Gastrocnemius medialis (tissue), 4 donors: ENCODE results near the gene MAPK11. TPM values are rescaled to one million over a fixed set of nuclear protein-coding genes. Genes with fewer than 3 reads are reported as not detected.

Experiments
- ATAC-seq, 2 donors: fragments of 150-250 bp; one replicate each; pipeline ENCODE4 v1.9.1; 2016
- DNase-seq, 2 donors: peaks; one replicate each; pipeline ENCODE4 v3.0.0-alpha.2; 2019
- H3K27ac ChIP-seq, 4 donors: fragments of 200-600 bp; sonication (generic); 1 replicate in 1 of 4; 2 replicates in 3 of 4; pipeline ENCODE4 v1.5.1; 2016 to 2018; ENCODE audit warnings: mild to moderate bottlenecking in 2 of 4, moderate library complexity in 1 of 4
- H3K27me3 ChIP-seq, 3 donors: fragments of 200-600 bp; sonication (generic) in 2 of 3; 1 replicate in 1 of 3; 2 replicates in 2 of 3; pipeline versions ENCODE4 v1.5.1 to v1.6.0; 2016 to 2019; ENCODE audit warnings: mild to moderate bottlenecking in 1 of 3, moderate library complexity in 1 of 3
- H3K36me3 ChIP-seq, 2 donors: fragments of 200-600 bp; sonication (generic) in 1 of 2; one replicate each; pipeline ENCODE4 v1.5.1; 2017 to 2018
- H3K4me1 ChIP-seq, 2 donors: fragments of 200-600 bp; sonication (generic) in 1 of 2; one replicate each; pipeline ENCODE4 v1.5.1; 2016 to 2017; ENCODE audit warnings: mild to moderate bottlenecking in 2 of 2
- H3K4me3 ChIP-seq, 4 donors: fragments of 200-600 bp; sonication (generic) in 3 of 4; 1 replicate in 1 of 4; 2 replicates in 3 of 4; pipeline ENCODE4 v1.5.1; 2016 to 2019; ENCODE audit warnings: mild to moderate bottlenecking in 2 of 4
- H3K9me3 ChIP-seq, 3 donors: fragments of 200-600 bp; sonication (generic) in 2 of 3; 1 replicate in 1 of 3; 2 replicates in 2 of 3; pipeline ENCODE4 v1.5.1; 2016 to 2019
- POLR2A ChIP-seq, 2 donors: fragments of 450-650 bp; IDR thresholded peaks; one replicate each; pipeline ENCODE4 v1.6.1; 2017; ENCODE audit warnings: antibody characterized with exemption in 2 of 2, mild to moderate bottlenecking in 2 of 2, moderate library complexity in 2 of 2
- in situ Hi-C, 4 donors: fragments of 200-750 bp; cut with MboI; loops; one replicate each; pipeline versions ENCODE4 v1.15.0 to v1.8.0; 2017; ENCODE audit warnings: low sequenced_read_pairs in 4 of 4
- intact Hi-C: fragments of 100-400 bp; cut with DNase I; formaldehyde crosslinking; loops from one replicate; pipeline ENCODE4 v1.15.1; 2023; ENCODE audit warnings: low total_unique reads
- total RNA-seq, 4 donors: library from RNA; depleted of rRNA; stranded (reverse); fragments of >200 nt; gene quantifications; one replicate each; pipeline versions ENCODE4 v1.1.0 to v1.2.3, GENCODE V29; 2016
- TF ChIP-seq, protein P1 (sequence below), 5 experiments: fragments of 450-650 bp in 3 of 5; fragments of 200-600 bp in 2 of 5; sonication (generic) in 2 of 5; IDR thresholded peaks in 4 of 5; conservative IDR thresholded peaks in 1 of 5; 1 replicate in 4 of 5; 2 replicates in 1 of 5; pipeline ENCODE4 v1.5.1; 2016 to 2019; ENCODE audit warnings: antibody characterized with exemption in 5 of 5, mild to moderate bottlenecking in 3 of 5, moderate library complexity in 3 of 5

The MAPK11 gene
- total RNA-seq, 4 donors from 2014 or later, result 1.8 to 4.2 (median 3.4) TPM

DNA sequence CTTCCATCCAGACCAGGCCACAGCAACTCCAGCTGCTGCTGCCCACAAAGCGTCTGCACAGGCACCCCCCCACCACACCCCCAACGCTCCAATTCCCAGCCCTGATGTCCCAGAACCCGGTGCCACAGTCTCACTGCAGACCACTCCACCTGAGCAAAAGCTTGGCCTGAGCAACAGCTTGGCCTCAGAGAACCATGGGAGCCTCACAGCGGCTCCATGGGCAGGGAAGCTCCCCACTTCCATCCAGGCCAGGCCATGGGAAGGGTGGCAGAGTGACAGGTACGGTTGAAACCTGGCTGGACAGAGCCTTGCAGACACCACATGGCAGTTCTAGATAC lies 24.1 kb upstream of the MAPK11 start:
- no peak for ATAC-seq
- Histone ChIP-seq H3K27me3 (no peaks in the 10 kb centered on the region), H3K4me1 (peaks cover 5 to 12% of the 10 kb centered on the region in 2 donors), H3K4me3 (peak overlapping the region in 1 of 4 donors; percentile 34), H3K9me3 (no peaks in the 10 kb centered on the region), H3K36me3 (no peaks in the 10 kb centered on the region), H3K27ac (peak overlapping the region in 3 of 4 donors; percentile 2 to 68 (median 51))
- TF ChIP-seq, protein P1, sequence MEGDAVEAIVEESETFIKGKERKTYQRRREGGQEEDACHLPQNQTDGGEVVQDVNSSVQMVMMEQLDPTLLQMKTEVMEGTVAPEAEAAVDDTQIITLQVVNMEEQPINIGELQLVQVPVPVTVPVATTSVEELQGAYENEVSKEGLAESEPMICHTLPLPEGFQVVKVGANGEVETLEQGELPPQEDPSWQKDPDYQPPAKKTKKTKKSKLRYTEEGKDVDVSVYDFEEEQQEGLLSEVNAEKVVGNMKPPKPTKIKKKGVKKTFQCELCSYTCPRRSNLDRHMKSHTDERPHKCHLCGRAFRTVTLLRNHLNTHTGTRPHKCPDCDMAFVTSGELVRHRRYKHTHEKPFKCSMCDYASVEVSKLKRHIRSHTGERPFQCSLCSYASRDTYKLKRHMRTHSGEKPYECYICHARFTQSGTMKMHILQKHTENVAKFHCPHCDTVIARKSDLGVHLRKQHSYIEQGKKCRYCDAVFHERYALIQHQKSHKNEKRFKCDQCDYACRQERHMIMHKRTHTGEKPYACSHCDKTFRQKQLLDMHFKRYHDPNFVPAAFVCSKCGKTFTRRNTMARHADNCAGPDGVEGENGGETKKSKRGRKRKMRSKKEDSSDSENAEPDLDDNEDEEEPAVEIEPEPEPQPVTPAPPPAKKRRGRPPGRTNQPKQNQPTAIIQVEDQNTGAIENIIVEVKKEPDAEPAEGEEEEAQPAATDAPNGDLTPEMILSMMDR (IDR thresholded peaks at IDR 0.05 in 4 of 5, conservative IDR thresholded peaks at IDR 0.05 in 1 of 5), result no peak
- no peak for TF ChIP-seq POLR2A (IDR thresholded peaks at IDR 0.05)
- DNase-seq, result no peak
- in situ Hi-C loops (no loop called here), intact Hi-C loops (no loop called here)

- Histone ChIP-seq H3K36me3 (no peaks in the 10 kb centered on the region), H3K27me3 (no peaks in the 10 kb centered on the region), H3K4me1 (peaks cover 5 to 10% of the 10 kb centered on the region in 2 donors), H3K4me3 (peak overlapping the region in 3 of 4 donors; percentile 17 to 34 (median 31)), H3K9me3 (no peaks in the 10 kb centered on the region), H3K27ac (peak overlapping the region in 3 of 4 donors; percentile 2 to 68 (median 51))
- ATAC-seq (no peak), DNase-seq (no peak)
- intact Hi-C loops, result no loop called here
- in situ Hi-C loops, result no loop called here
- TF ChIP-seq POLR2A (IDR thresholded peaks at IDR 0.05), result no peak
- TF ChIP-seq, protein P1 (IDR thresholded peaks at IDR 0.05 in 4 of 5, conservative IDR thresholded peaks at IDR 0.05 in 1 of 5), result no peak
Measured at GRCh38 chr22:50293441-50294318, 23.5 kb upstream of the MAPK11 start.

DNA sequence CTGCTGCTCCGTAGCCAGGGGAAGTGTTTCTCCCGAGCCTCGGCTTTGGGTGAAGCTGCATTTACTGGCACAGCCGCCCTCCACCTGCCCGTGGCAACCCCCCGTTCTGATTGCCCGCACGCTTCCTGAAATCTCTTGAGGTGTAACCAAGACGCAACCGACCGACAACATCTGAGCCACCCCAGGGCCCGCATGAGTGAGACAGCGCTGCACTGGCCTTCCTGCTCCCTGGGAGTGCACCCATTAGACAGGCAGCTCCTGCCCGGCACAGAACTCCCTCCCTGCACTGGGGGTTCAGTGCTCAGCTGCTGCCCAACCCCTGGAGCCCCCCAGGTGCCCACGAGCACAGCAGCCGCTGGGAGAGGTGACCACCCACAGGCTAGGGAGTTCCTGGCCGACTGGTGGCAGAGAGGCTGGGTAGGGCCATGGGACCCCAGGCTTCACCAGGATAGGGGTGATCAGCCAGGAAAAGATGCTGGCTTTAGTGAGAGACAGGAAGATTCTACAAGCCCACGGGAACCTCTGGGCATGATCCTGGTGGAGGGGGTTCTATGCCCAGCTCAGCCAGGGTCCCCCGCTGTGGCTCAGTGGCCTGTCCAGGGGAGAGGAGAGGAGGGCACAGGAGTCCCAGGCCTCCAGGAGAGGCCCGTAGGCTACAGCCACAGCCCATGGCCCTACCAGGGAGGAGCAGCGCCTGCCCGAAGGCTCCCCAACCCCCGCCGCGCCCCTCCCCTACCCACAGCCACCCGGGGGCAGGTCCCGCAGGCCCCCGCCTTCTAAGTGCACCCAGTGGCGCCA lies 22.7 kb upstream of the MAPK11 start:
- H3K9me3 ChIP-seq, result no peaks in the 10 kb centered on the region
- no peaks in the 10 kb centered on the region for H3K27me3 ChIP-seq
- DNase-seq, result no peak
- ATAC-seq, result no peak
- H3K27ac ChIP-seq, result peak overlapping the region in 2 of 4 donors; percentile 2 to 68
- peaks cover 5 to 10% of the 10 kb centered on the region in 2 donors for H3K4me1 ChIP-seq
- no peaks in the 10 kb centered on the region for H3K36me3 ChIP-seq
- TF ChIP-seq POLR2A (IDR thresholded peaks at IDR 0.05), result no peak
- TF ChIP-seq, protein P1 (IDR thresholded peaks at IDR 0.05 in 4 of 5, conservative IDR thresholded peaks at IDR 0.05 in 1 of 5), result no peak
- intact Hi-C loops (no loop called here), in situ Hi-C loops (no loop called here)
- H3K4me3 ChIP-seq, result peak overlapping the region in 3 of 4 donors; percentile 17 to 34 (median 31)

DNA sequence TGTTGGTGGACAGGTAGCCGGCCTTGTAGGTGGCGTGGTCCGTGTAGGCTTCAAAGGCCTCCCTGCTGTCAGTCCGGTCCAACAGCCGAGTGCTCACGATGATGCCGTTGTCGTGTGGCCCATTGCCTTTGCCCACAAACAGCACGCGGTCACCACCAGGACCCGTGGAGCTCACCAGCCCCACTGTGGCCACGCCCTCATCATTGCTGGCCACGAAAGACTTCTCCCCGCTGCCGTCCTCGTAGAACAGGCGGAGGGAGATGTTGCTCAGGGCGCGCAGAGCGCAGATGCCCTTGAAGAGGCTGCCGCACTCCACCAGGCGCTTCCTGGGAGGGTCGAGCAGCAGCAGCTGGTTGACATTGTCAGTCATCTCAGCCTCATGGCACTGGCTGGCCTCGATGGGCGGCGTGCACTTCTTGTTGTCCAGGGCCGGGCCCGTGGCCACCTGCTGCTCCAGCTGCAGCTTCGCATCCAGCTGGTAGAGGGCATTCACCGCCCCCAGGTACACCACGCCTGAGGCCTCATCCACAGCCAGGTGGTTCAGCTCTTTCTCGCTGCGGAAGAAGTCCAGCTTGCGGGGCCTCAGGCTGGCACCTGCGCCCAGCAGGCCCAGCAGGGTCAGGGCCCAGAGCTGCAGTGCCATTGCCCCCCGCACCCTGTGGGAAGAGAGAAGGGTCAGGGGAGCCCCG lies 19.9 kb upstream of the MAPK11 start:
- ATAC-seq, result no peak
- peaks cover 5 to 10% of the 10 kb centered on the region in 2 donors for H3K4me1 ChIP-seq
- no peak for DNase-seq
- no peak overlapping the region for H3K27ac ChIP-seq
- in situ Hi-C loops, result no loop called here
- no peak overlapping the region for H3K4me3 ChIP-seq
- intact Hi-C loops, result no loop called here
- no peak for TF ChIP-seq POLR2A (IDR thresholded peaks at IDR 0.05)
- TF ChIP-seq, protein P1 (IDR thresholded peaks at IDR 0.05 in 4 of 5, conservative IDR thresholded peaks at IDR 0.05 in 1 of 5), result no peak
- no peaks in the 10 kb centered on the region for H3K27me3 ChIP-seq
- no peaks in the 10 kb centered on the region for H3K36me3 ChIP-seq
- no peaks in the 10 kb centered on the region for H3K9me3 ChIP-seq
